ENCODE results near the gene CLK4. TPM values are rescaled to one million over a fixed set of nuclear protein-coding genes. Genes with fewer than 3 reads are reported as not detected.

CLK4 gene
- total and polyA plus RNA-seq, 2 donors from 2014 or later = 15.4 to 37.8 TPM

DNA sequence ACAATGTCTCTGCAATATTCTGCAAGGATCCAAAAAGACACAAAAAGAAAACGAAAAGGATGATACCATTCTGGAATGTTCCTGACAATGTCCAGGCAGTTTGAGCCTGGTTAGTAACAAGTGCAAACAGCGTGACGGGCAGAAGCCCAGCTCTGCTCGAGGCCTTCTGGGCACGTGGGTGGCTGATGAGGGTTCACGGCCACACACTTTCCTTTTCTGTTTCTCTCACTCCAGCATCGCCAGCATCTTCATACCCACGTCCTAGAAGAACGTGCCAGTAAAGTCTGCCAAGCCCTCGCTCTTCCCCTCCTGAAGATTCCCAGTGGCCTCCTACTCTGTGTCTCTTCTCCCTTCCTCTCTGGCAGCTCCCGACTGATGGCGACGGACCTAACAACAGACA is 73.3 kb downstream of the CLK4 start:
- Histone ChIP-seq H3K4me1 (ENCODE audit: control insufficient read depth in 2 of 3, insufficient read depth in 2 of 3, low read depth in 1 of 3, low read length in 3 of 3) (peaks cover 0 to 4% (median 4%) of the 10 kb centered on the region in 3 donors), H3K27ac (ENCODE audit: low read depth in 2 of 2, low read length in 2 of 2) (peak overlapping the region in 1 of 2 donors; percentile 68), H3K9me3 (ENCODE audit: control insufficient read depth in 2 of 3, insufficient read depth in 1 of 3, low read length in 3 of 3) (no peaks in the 10 kb centered on the region), H3K36me3 (ENCODE audit: control insufficient read depth in 2 of 3, insufficient read depth in 3 of 3, low read length in 3 of 3) (no peaks in the 10 kb centered on the region), H3K27me3 (ENCODE audit: control insufficient read depth, insufficient read depth, low read length) (no peaks in the 10 kb centered on the region), H3K9ac (ENCODE audit: low read length in 3 of 3) (no peak overlapping the region), H3K4me3 (ENCODE audit: low read length in 3 of 3) (peak overlapping the region in 1 of 3 donors; percentile 7)
- intact Hi-C loops (cut with DNase I) = loop anchor here (5.0 kb wide), 1 partner anchor 276 kb away; no protein-coding TSS in a partner anchor
- peak in 1 of 5 donors; percentile 48 for DNase-seq
- TF ChIP-seq, protein P1, sequence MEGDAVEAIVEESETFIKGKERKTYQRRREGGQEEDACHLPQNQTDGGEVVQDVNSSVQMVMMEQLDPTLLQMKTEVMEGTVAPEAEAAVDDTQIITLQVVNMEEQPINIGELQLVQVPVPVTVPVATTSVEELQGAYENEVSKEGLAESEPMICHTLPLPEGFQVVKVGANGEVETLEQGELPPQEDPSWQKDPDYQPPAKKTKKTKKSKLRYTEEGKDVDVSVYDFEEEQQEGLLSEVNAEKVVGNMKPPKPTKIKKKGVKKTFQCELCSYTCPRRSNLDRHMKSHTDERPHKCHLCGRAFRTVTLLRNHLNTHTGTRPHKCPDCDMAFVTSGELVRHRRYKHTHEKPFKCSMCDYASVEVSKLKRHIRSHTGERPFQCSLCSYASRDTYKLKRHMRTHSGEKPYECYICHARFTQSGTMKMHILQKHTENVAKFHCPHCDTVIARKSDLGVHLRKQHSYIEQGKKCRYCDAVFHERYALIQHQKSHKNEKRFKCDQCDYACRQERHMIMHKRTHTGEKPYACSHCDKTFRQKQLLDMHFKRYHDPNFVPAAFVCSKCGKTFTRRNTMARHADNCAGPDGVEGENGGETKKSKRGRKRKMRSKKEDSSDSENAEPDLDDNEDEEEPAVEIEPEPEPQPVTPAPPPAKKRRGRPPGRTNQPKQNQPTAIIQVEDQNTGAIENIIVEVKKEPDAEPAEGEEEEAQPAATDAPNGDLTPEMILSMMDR (IDR thresholded peaks at IDR 0.05; ENCODE audit: borderline replicate concordance, extremely low read depth, insufficient read depth) = no peak
- no peak for FAIRE-seq

Other genes starting within 250 kb of the CLK4 start
- gene COL23A1, start 36.7 kb downstream of the CLK4 start, total RNA-seq = 8.7 TPM
- 4.1 TPM for gene COL23A1, start 36.7 kb downstream of the CLK4 start, polyA plus RNA-seq (ENCODE audit: insufficient read depth, low read depth, low replicate concordance)
- gene ZNF354A, start 103.6 kb upstream of the CLK4 start, total RNA-seq = 12.9 TPM
- 8.5 TPM for gene ZNF354A, start 103.6 kb upstream of the CLK4 start, polyA plus RNA-seq (ENCODE audit: insufficient read depth, low read depth, low replicate concordance)
- gene ZNF354B, start 232.9 kb upstream of the CLK4 start, total RNA-seq = 18.3 TPM
- gene ZNF354B, start 232.9 kb upstream of the CLK4 start, polyA plus RNA-seq (ENCODE audit: insufficient read depth, low read depth, low replicate concordance) = 6.4 TPM

Measured in kidney (tissue), 14 donors.